Adipose tissue (tissue), 3 donors: ENCODE measurements around the gene ERI3. TPM values are rescaled to one million over a fixed set of nuclear protein-coding genes. Genes with fewer than 3 reads are reported as not detected.

Source experiments
- H3K27ac ChIP-seq: one replicate; pipeline ENCODE4 v1.5.1; 2013; ENCODE audit warnings: low read depth, low read length
- WGBS, 3 donors: extraction: QIAGEN DNeasy Blood & Tissue Kit; methylation state at CpG; one replicate each; pipeline ENCODE4 v1.1.7; 2013; 5-methylcytosine and 5-hydroxymethylcytosine counted together
- polyA plus RNA-seq, 3 donors: library from polyadenylated mRNA; stranded (reverse); fragments of 200-250 nt; gene quantifications; one replicate each; pipeline ENCODE4 v1.2.3, GENCODE V29; 2013
- donor health status: healthy with polysubstance abuse.
- donor health status: Bipolar disorder and iron deficiency.
- donor health status: healthy.

ERI3 gene
- polyA plus RNA-seq, 3 donors, result 23.1 to 36.3 (median 33.3) TPM

GRCh38 chr1:44326024-44326701 is 28.9 kb downstream of the ERI3 start:
- 69 to 82% (median 75%) methylated on average over 9 of the region's 9 CpGs for WGBS, 3 donors
- H3K27ac ChIP-seq, result no peak overlapping the region

GRCh38 chr1:44323947-44324346 is 31.1 kb downstream of the ERI3 start:
- H3K27ac ChIP-seq, result no peak overlapping the region
- 83 to 94% (median 88%) methylated on average over 1 of the region's 1 CpG for WGBS, 3 donors

GRCh38 chr1:44322367-44322766 is 32.7 kb downstream of the ERI3 start:
- WGBS, 3 donors, result 75 to 91% (median 90%) methylated on average over 3 of the region's 3 CpGs
- H3K27ac ChIP-seq, result no peak overlapping the region

GRCh38 chr1:44321466-44321865 is 33.6 kb downstream of the ERI3 start:
- no peak overlapping the region for H3K27ac ChIP-seq
- 76 to 90% (median 80%) methylated on average over 2 of the region's 2 CpGs for WGBS, 3 donors

- H3K27ac ChIP-seq, result no peak overlapping the region
- 46 to 56% (median 54%) methylated on average over 9 of the region's 9 CpGs for WGBS, 3 donors
Observed at GRCh38 chr1:44318097-44319088, 36.7 kb downstream of the ERI3 start.

- no peak overlapping the region for H3K27ac ChIP-seq
- WGBS, 3 donors, result 19 to 46% (median 41%) methylated on average over 1 of the region's 1 CpG
Observed at GRCh38 chr1:44316231-44316759, 38.8 kb downstream of the ERI3 start.

- no peak overlapping the region for H3K27ac ChIP-seq
Observed at GRCh38 chr1:44315521-44315920, 39.5 kb downstream of the ERI3 start.

- H3K27ac ChIP-seq, result no peak overlapping the region
- 66 to 76% (median 66%) methylated on average over 5 of the region's 5 CpGs for WGBS, 3 donors
Observed at GRCh38 chr1:44314452-44314851, 40.6 kb downstream of the ERI3 start.

- H3K27ac ChIP-seq, result no peak overlapping the region
- WGBS, 3 donors, result 51 to 95% (median 92%) methylated on average over 3 of the region's 3 CpGs
Observed at GRCh38 chr1:44313265-44313918, 41.7 kb downstream of the ERI3 start.

- WGBS, 3 donors, result 80 to 92% (median 90%) methylated on average over 10 of the region's 10 CpGs
- H3K27ac ChIP-seq, result no peak overlapping the region
Observed at GRCh38 chr1:44312399-44313196, 42.5 kb downstream of the ERI3 start.

GRCh38 chr1:44310006-44310405 is 45.1 kb downstream of the ERI3 start:
- 89 to 98% (median 90%) methylated on average over 3 of the region's 3 CpGs for WGBS, 3 donors
- H3K27ac ChIP-seq, result no peak overlapping the region

GRCh38 chr1:44305962-44306422 is 49.1 kb downstream of the ERI3 start:
- 66 to 79% (median 68%) methylated on average over 12 of the region's 12 CpGs for WGBS, 3 donors
- no peak overlapping the region for H3K27ac ChIP-seq

- H3K27ac ChIP-seq, result no peak overlapping the region
- WGBS, 3 donors, result 92 to 100% (median 96%) methylated on average over 1 of the region's 1 CpG
Observed at GRCh38 chr1:44303532-44303931, 51.5 kb downstream of the ERI3 start.

GRCh38 chr1:44302541-44302940 is 52.5 kb downstream of the ERI3 start:
- WGBS, 3 donors, result 75 to 78% (median 76%) methylated on average over 6 of the region's 6 CpGs
- no peak overlapping the region for H3K27ac ChIP-seq

- H3K27ac ChIP-seq, result no peak overlapping the region
- WGBS, 3 donors, result 85 to 94% (median 87%) methylated on average over 5 of the region's 5 CpGs
Observed at GRCh38 chr1:44301442-44301841, 53.6 kb downstream of the ERI3 start.

GRCh38 chr1:44300852-44301251 is 54.2 kb downstream of the ERI3 start:
- WGBS, 3 donors, result 60 to 69% (median 63%) methylated on average over 7 of the region's 7 CpGs
- no peak overlapping the region for H3K27ac ChIP-seq

- WGBS, 3 donors, result 75 to 93% (median 91%) methylated on average over 2 of the region's 2 CpGs
- no peak overlapping the region for H3K27ac ChIP-seq
Observed at GRCh38 chr1:44297695-44298400, 57.2 kb downstream of the ERI3 start.
